CD4-positive, alpha-beta memory T cell (primary cell): ENCODE measurements around the gene SPRR2A. TPM values are rescaled to one million over a fixed set of nuclear protein-coding genes. Genes with fewer than 3 reads are reported as not detected.

ENCODE experiments used
- CTCF ChIA-PET: fragments of 350-600 bp; sonication (Branson Sonifier 250); formaldehyde crosslinking; loops from one replicate; lab custom pipeline; 2021; ENCODE audit warnings: inconsistent platforms; ENCODE audit not compliant: partially characterized antibody; lab: Charles Lee
- POLR2A ChIA-PET: fragments of 350-600 bp; sonication (Branson Sonifier 250); formaldehyde crosslinking; loops from one replicate; lab custom pipeline; 2021; ENCODE audit not compliant: partially characterized antibody; lab: Charles Lee
- DNase-seq, 5 donors: peaks; one replicate each; pipeline versions ENCODE4 v3.0.0 to v3.0.0-alpha.2; 2020 to 2022; ENCODE audit warnings: mixed read lengths in 1 of 5
- H3K27ac ChIP-seq: one replicate; pipeline ENCODE4 v1.7.0; 2013; ENCODE audit warnings: low read depth, low read length
- H3K27me3 ChIP-seq: 2 replicates; pipeline ENCODE4 v1.7.0; 2013; ENCODE audit warnings: mild to moderate bottlenecking, low read length, moderate library complexity; ENCODE audit not compliant: insufficient read depth
- H3K36me3 ChIP-seq: 2 replicates; pipeline ENCODE4 v1.7.0; 2013; ENCODE audit warnings: mild to moderate bottlenecking, low read length, moderate library complexity; ENCODE audit not compliant: insufficient read depth
- H3K4me1 ChIP-seq: 2 replicates; pipeline ENCODE4 v1.7.0; 2013; ENCODE audit warnings: mild to moderate bottlenecking, low read length, moderate library complexity; ENCODE audit not compliant: insufficient read depth
- H3K4me3 ChIP-seq, 2 donors: one replicate each; pipeline ENCODE4 v1.7.0; 2013; ENCODE audit warnings: low read length in 2 of 2, mild to moderate bottlenecking in 1 of 2
- H3K9me3 ChIP-seq, 2 donors: one replicate each; pipeline ENCODE4 v1.7.0; 2013; ENCODE audit warnings: low read length in 2 of 2, control low read depth in 1 of 2; ENCODE audit not compliant: control insufficient read depth in 1 of 2
- H3K27ac Mint-ChIP-seq, 7 donors: one replicate each; pipeline ENCODE4 v1.8.0; 2020 to 2021; ENCODE audit warnings: mixed read lengths in 7 of 7, mild to moderate bottlenecking in 6 of 7, inconsistent platforms in 3 of 7, moderate library complexity in 3 of 7
- H3K27me3 Mint-ChIP-seq, 2 donors: one replicate each; pipeline ENCODE4 v1.8.0; 2020 to 2021; ENCODE audit warnings: mixed read lengths in 2 of 2
- H3K36me3 Mint-ChIP-seq, 2 donors: one replicate each; pipeline ENCODE4 v1.8.0; 2020 to 2021; ENCODE audit warnings: mixed read lengths in 2 of 2, inconsistent platforms in 1 of 2, mild to moderate bottlenecking in 1 of 2
- H3K4me1 Mint-ChIP-seq, 4 donors: one replicate each; pipeline ENCODE4 v1.8.0; 2020 to 2021; ENCODE audit warnings: mixed read lengths in 4 of 4, mild to moderate bottlenecking in 1 of 4
- H3K4me3 Mint-ChIP-seq, 8 donors: one replicate each; pipeline ENCODE4 v1.8.0; 2020 to 2021; ENCODE audit warnings: mixed read lengths in 8 of 8, mild to moderate bottlenecking in 7 of 8, moderate library complexity in 6 of 8, inconsistent platforms in 3 of 8
- H3K9me3 Mint-ChIP-seq, 8 donors: one replicate each; pipeline ENCODE4 v1.8.0; 2020 to 2021; ENCODE audit warnings: mixed read lengths in 8 of 8, mild to moderate bottlenecking in 5 of 8, inconsistent platforms in 3 of 8, moderate library complexity in 1 of 8
- intact Hi-C: fragments of 100-400 bp; cut with micrococcal nuclease; formaldehyde crosslinking; loops from one replicate; pipeline ENCODE4 v1.15.1; 2023
- polyA plus RNA-seq, 2 donors: library from polyadenylated mRNA; unstranded; fragments of 300-500 nt; fragmentation: Illumina TruSeq; gene quantifications; one replicate each; pipeline ENCODE4 v1.2.3, GENCODE V29; 2021
- total RNA-seq, 2 experiments: library from RNA; stranded (reverse); gene quantifications; one replicate each; pipeline ENCODE4 v1.2.3, GENCODE V29; 2021

Gene SPRR2A
- total and polyA plus RNA-seq, 4 experiments from 2014 or later = not detected

GRCh38 chr1:153040950-153041631 is 16.2 kb downstream of the SPRR2A start, which contains the start of gene SPRR2D:
Gene SPRR2D (minus strand): TSS chr1:153041120. CDS start chr1:153040346, 774 bp downstream.
- DNase-seq = no peak
- CTCF ChIA-PET = no interaction called here
- H3K4me3 Mint-ChIP-seq = no peak within 1 kb of the TSS
- H3K4me1 ChIP-seq = no peaks in the 10 kb centered on the region
- H3K9me3 Mint-ChIP-seq = no peaks in the 10 kb centered on the region
- POLR2A ChIA-PET = no interaction called here
- H3K27ac ChIP-seq = no peak within 1 kb of the TSS
- intact Hi-C loops = no loop called here
- no peaks in the 10 kb centered on the region for H3K36me3 ChIP-seq
- H3K4me1 Mint-ChIP-seq = no peaks in the 10 kb centered on the region
- peaks cover 32 to 36% of the 10 kb centered on the region in 2 donors for H3K27me3 Mint-ChIP-seq
- H3K36me3 Mint-ChIP-seq = no peaks in the 10 kb centered on the region
- H3K27ac Mint-ChIP-seq = no peak within 1 kb of the TSS
- H3K27me3 ChIP-seq = no peaks in the 10 kb centered on the region
- no peak within 1 kb of the TSS for H3K4me3 ChIP-seq
- H3K9me3 ChIP-seq = no peaks in the 10 kb centered on the region

- H3K4me3 Mint-ChIP-seq = no peak overlapping the region
- peaks cover 0 to 3% (median 0%) of the 10 kb centered on the region in 8 donors for H3K9me3 Mint-ChIP-seq
- no peak overlapping the region for H3K27ac Mint-ChIP-seq
- POLR2A ChIA-PET = no interaction called here
- H3K4me3 ChIP-seq = no peak overlapping the region
- CTCF ChIA-PET = no interaction called here
- no peaks in the 10 kb centered on the region for H3K27me3 ChIP-seq
- no peak for DNase-seq
- no peaks in the 10 kb centered on the region for H3K36me3 Mint-ChIP-seq
- no peaks in the 10 kb centered on the region for H3K36me3 ChIP-seq
- no peaks in the 10 kb centered on the region for H3K9me3 ChIP-seq
- H3K27ac ChIP-seq = no peak overlapping the region
- intact Hi-C loops = no loop called here
- peaks cover 5 to 11% of the 10 kb centered on the region in 2 donors for H3K27me3 Mint-ChIP-seq
- no peaks in the 10 kb centered on the region for H3K4me1 ChIP-seq
- no peaks in the 10 kb centered on the region for H3K4me1 Mint-ChIP-seq
These were observed 22.1 kb downstream of the SPRR2A start for GRCh38 chr1:153035211-153035610.

GRCh38 chr1:153032677-153033308 is 24.5 kb downstream of the SPRR2A start:
- CTCF ChIA-PET = no interaction called here

GRCh38 chr1:153032073-153032472 is 25.2 kb downstream of the SPRR2A start:
- CTCF ChIA-PET = no interaction called here
- intact Hi-C loops = no loop called here
- no peak for DNase-seq

More at GRCh38 chr1:153032677-153033308, 24.5 kb downstream of the SPRR2A start:
- Histone ChIP-seq H3K27ac (no peak overlapping the region), H3K4me3 (no peak overlapping the region), H3K36me3 (no peaks in the 10 kb centered on the region), H3K27me3 (no peaks in the 10 kb centered on the region), H3K9me3 (no peaks in the 10 kb centered on the region), H3K4me1 (no peaks in the 10 kb centered on the region)
- Mint-ChIP-seq H3K4me3 (no peak overlapping the region), H3K4me1 (no peaks in the 10 kb centered on the region), H3K9me3 (peaks cover 0 to 3% (median 0%) of the 10 kb centered on the region in 8 donors), H3K27me3 (peaks cover 1 to 6% of the 10 kb centered on the region in 2 donors), H3K36me3 (no peaks in the 10 kb centered on the region), H3K27ac (no peak overlapping the region)
- POLR2A ChIA-PET = no interaction called here
- intact Hi-C loops = no loop called here
- DNase-seq = no peak

GRCh38 chr1:153030895-153031294 is 26.4 kb downstream of the SPRR2A start, which contains the start of gene SPRR1B:
Gene SPRR1B (plus strand): TSS chr1:153031203. CDS start chr1:153032346, 1,143 bp downstream.
- Histone ChIP-seq H3K9me3 (no peaks in the 10 kb centered on the region), H3K36me3 (no peaks in the 10 kb centered on the region), H3K27ac (no peak within 1 kb of the TSS), H3K4me1 (no peaks in the 10 kb centered on the region), H3K4me3 (no peak within 1 kb of the TSS), H3K27me3 (no peaks in the 10 kb centered on the region)
- no peak within 1 kb of the TSS for H3K4me3 Mint-ChIP-seq
- peaks cover 1 to 8% of the 10 kb centered on the region in 2 donors for H3K27me3 Mint-ChIP-seq
- no peaks in the 10 kb centered on the region for H3K36me3 Mint-ChIP-seq
- CTCF ChIA-PET = no interaction called here
- peaks cover 0 to 3% (median 0%) of the 10 kb centered on the region in 8 donors for H3K9me3 Mint-ChIP-seq
- H3K4me1 Mint-ChIP-seq = no peaks in the 10 kb centered on the region
- peak within 1 kb of the TSS in 1 of 7 donors; percentile 58 for H3K27ac Mint-ChIP-seq
- POLR2A ChIA-PET = no interaction called here
- no peak for DNase-seq
- intact Hi-C loops = no loop called here

More at GRCh38 chr1:153032073-153032472, 25.2 kb downstream of the SPRR2A start:
- POLR2A ChIA-PET = no interaction called here
- Histone ChIP-seq H3K36me3 (no peaks in the 10 kb centered on the region), H3K9me3 (no peaks in the 10 kb centered on the region), H3K4me1 (no peaks in the 10 kb centered on the region), H3K4me3 (no peak overlapping the region), H3K27ac (no peak overlapping the region), H3K27me3 (no peaks in the 10 kb centered on the region)
- Mint-ChIP-seq H3K27me3 (peaks cover 1 to 6% of the 10 kb centered on the region in 2 donors), H3K4me1 (no peaks in the 10 kb centered on the region), H3K9me3 (peaks cover 0 to 3% (median 0%) of the 10 kb centered on the region in 8 donors), H3K27ac (no peak overlapping the region), H3K4me3 (no peak overlapping the region), H3K36me3 (no peaks in the 10 kb centered on the region)

GRCh38 chr1:153028766-153029165 is 28.5 kb downstream of the SPRR2A start:
- ChIA-PET POLR2A (no interaction called here), CTCF (no interaction called here)
- Histone ChIP-seq H3K4me1 (no peaks in the 10 kb centered on the region), H3K4me3 (no peak overlapping the region), H3K36me3 (no peaks in the 10 kb centered on the region), H3K27me3 (no peaks in the 10 kb centered on the region), H3K27ac (no peak overlapping the region), H3K9me3 (no peaks in the 10 kb centered on the region)
- H3K4me3 Mint-ChIP-seq = no peak overlapping the region
- DNase-seq = no peak
- H3K27ac Mint-ChIP-seq = no peak overlapping the region
- H3K27me3 Mint-ChIP-seq = peaks cover 3 to 8% of the 10 kb centered on the region in 2 donors
- H3K4me1 Mint-ChIP-seq = no peaks in the 10 kb centered on the region
- intact Hi-C loops = no loop called here
- H3K36me3 Mint-ChIP-seq = no peaks in the 10 kb centered on the region
- peaks cover 0 to 3% (median 0%) of the 10 kb centered on the region in 8 donors for H3K9me3 Mint-ChIP-seq

- no peaks in the 10 kb centered on the region for H3K36me3 Mint-ChIP-seq
- peaks cover 0 to 3% (median 0%) of the 10 kb centered on the region in 8 donors for H3K9me3 Mint-ChIP-seq
- CTCF ChIA-PET = no interaction called here
- peaks cover 3 to 15% of the 10 kb centered on the region in 2 donors for H3K27me3 Mint-ChIP-seq
- Histone ChIP-seq H3K4me3 (no peak overlapping the region), H3K4me1 (no peaks in the 10 kb centered on the region), H3K9me3 (no peaks in the 10 kb centered on the region), H3K36me3 (no peaks in the 10 kb centered on the region), H3K27me3 (no peaks in the 10 kb centered on the region), H3K27ac (no peak overlapping the region)
- no peak overlapping the region for H3K4me3 Mint-ChIP-seq
- POLR2A ChIA-PET = no interaction called here
- no peaks in the 10 kb centered on the region for H3K4me1 Mint-ChIP-seq
- H3K27ac Mint-ChIP-seq = no peak overlapping the region
- no peak for DNase-seq
- intact Hi-C loops = no loop called here
These were observed 31.5 kb downstream of the SPRR2A start for GRCh38 chr1:153025797-153026196.
